Measurements from ENCODE around the gene AMDHD2.

Gene AMDHD2

DNA sequence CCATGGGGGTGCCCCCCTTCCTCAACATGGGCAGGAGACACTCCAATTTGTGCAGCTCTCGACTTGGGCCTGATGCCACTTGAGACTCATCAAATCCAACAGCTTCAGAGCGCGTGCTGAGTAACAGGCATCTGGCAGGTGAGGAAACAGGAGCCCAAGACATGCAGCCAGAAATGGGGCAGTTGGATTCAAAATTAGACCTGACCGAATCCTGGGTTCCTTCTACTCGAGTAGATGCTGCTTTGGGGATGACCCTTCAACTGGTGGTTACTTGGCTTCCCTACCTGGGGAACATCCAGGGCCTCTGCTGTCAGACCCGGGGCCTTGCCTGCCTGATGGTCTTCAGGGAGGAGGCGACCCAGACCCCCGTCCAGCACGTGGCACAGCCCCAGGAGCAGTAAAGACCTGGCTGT lies 49.6 kb upstream of the AMDHD2 start (continued):
- TF ChIP-seq ZNF169 (tag by site-specific recombination; IDR thresholded peaks at IDR 0.05) (no peak), KLF7 (tag by site-specific recombination; IDR thresholded peaks at IDR 0.05; ENCODE audit: borderline replicate concordance) (no peak), ZBTB17 (tag by site-specific recombination; IDR thresholded peaks at IDR 0.05) (peak; percentile 65), ZNF645 (tag by site-specific recombination; IDR thresholded peaks at IDR 0.05) (no peak), ZNF830 (tag by site-specific recombination; IDR thresholded peaks at IDR 0.05; ENCODE audit: low read depth) (no peak), ZNF747 (tag by site-specific recombination; IDR thresholded peaks at IDR 0.05) (no peak), ZNF561 (tag by site-specific recombination; IDR thresholded peaks at IDR 0.05; ENCODE audit: borderline replicate concordance) (no peak)
- TF ChIP-seq, protein P1, sequence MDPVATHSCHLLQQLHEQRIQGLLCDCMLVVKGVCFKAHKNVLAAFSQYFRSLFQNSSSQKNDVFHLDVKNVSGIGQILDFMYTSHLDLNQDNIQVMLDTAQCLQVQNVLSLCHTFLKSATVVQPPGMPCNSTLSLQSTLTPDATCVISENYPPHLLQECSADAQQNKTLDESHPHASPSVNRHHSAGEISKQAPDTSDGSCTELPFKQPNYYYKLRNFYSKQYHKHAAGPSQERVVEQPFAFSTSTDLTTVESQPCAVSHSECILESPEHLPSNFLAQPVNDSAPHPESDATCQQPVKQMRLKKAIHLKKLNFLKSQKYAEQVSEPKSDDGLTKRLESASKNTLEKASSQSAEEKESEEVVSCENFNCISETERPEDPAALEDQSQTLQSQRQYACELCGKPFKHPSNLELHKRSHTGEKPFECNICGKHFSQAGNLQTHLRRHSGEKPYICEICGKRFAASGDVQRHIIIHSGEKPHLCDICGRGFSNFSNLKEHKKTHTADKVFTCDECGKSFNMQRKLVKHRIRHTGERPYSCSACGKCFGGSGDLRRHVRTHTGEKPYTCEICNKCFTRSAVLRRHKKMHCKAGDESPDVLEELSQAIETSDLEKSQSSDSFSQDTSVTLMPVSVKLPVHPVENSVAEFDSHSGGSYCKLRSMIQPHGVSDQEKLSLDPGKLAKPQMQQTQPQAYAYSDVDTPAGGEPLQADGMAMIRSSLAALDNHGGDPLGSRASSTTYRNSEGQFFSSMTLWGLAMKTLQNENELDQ (tag by site-specific recombination; IDR thresholded peaks at IDR 0.05; ENCODE audit: low read depth), result no peak

DNA sequence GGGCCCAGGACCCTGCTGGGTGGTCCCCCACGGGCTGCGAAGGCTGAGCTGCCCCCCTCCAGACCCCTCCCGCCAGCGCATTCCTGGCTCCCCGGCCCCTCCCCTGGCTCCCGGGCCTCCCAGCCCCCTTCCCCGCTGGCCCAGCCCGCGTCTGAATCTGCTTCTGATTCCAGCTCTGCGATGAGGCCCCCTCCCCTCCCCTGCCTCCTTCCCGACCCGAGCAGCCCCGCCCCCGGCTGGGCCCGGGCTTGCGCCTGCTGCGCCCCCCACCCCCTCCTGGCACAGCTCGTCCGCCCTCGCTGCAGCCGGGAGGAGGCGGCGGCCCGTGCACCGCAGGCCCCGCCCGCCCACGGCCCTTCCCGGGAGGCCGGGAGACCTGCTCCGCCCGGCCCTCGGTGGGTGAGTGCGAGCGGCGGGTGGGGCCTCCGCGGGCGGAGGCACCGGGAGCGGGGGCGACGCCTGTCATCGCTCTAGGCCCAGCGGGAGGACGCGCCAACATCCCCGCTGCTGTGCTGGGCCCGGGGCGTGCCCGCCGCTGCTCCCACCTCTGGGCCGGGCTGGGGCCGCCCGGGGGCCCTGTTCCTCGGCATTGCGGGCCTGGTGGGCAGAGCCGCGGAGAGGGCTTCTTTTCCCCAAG lies 49.0 kb upstream of the AMDHD2 start, which contains the start of gene NTN3:
Gene NTN3, plus strand, starts transcription at position 282 of the 637 bp plus-strand sequence. CDS start 405 bp downstream, outside the sequence.
- no peaks in the 10 kb centered on the region for H3K36me3 ChIP-seq (ENCODE audit: control insufficient read depth in 2 of 2, insufficient read depth in 1 of 2, low read length in 2 of 2)
- H3K27ac ChIP-seq (ENCODE audit: extremely low read depth, low read depth, low read length), result peak within 1 kb of the TSS; percentile 49; the same call in 1 of the 2 replicates
- H3K4me1 ChIP-seq (ENCODE audit: control insufficient read depth, insufficient read depth, low read length), result peaks cover 29% of the 10 kb centered on the region
- H3K4me3 ChIP-seq (ENCODE audit: low read depth, low read length), result peak within 1 kb of the TSS; percentile 23
- H3K9me3 ChIP-seq (ENCODE audit: control insufficient read depth, insufficient read depth, low read depth, low read length), result no peaks in the 10 kb centered on the region
- ChIA-PET POLR2A (interaction anchor here (0.7 to 3.2 kb wide), 6 partner anchors 12 to 235 kb away, joined by 3 to 34 read pairs (median 4); partner anchors contain the start of genes DNASE1L2, ECI1 and TEDC2), CTCF (no interaction called here)
- TF ChIP-seq ZBTB8A (tag by site-specific recombination; IDR thresholded peaks at IDR 0.05) (peak; percentile 76; the same call in 1 of the 2 replicates), ZNF10 (tag by site-specific recombination; IDR thresholded peaks at IDR 0.05) (peak; percentile 5; the same call in 1 of the 2 replicates), KLF10 (tag by site-specific recombination; IDR thresholded peaks at IDR 0.05) (0 out of 2 replicates have a peak, but pooled peaks have one; percentile 45), ZBTB20 (tag by site-specific recombination; IDR thresholded peaks at IDR 0.05) (peak; percentile 88), PATZ1 (tag by site-specific recombination; IDR thresholded peaks at IDR 0.05) (0 out of 2 replicates have a peak, but pooled peaks have one; percentile 9), OSR2 (tag by site-specific recombination; IDR thresholded peaks at IDR 0.05) (peak; percentile 61; the same call in 1 of the 2 replicates), ZIC2 (tag by site-specific recombination; IDR thresholded peaks at IDR 0.05) (peak; percentile 49), ZSCAN30 (tag by site-specific recombination; IDR thresholded peaks at IDR 0.05) (peak; percentile 40; the same call in 1 of the 2 replicates), KLF1 (tag by site-specific recombination; IDR thresholded peaks at IDR 0.05) (peak; percentile 78), SCRT2 (tag by site-specific recombination; IDR thresholded peaks at IDR 0.05) (0 out of 2 replicates have a peak, but pooled peaks have one; percentile 8), ZNF645 (tag by site-specific recombination; IDR thresholded peaks at IDR 0.05) (no peak), ZNF184 (tag by site-specific recombination; IDR thresholded peaks at IDR 0.05) (peak; percentile 67), ZNF48 (tag by site-specific recombination; IDR thresholded peaks at IDR 0.05) (no peak), ZBTB26 (tag by site-specific recombination; optimal IDR thresholded peaks at IDR 0.05) (peak; percentile 64), ZNF837 (tag by site-specific recombination; IDR thresholded peaks at IDR 0.05) (no peak), ZNF398 (tag by site-specific recombination; IDR thresholded peaks at IDR 0.05) (peak; percentile 63)
- TF ChIP-seq, protein P2, sequence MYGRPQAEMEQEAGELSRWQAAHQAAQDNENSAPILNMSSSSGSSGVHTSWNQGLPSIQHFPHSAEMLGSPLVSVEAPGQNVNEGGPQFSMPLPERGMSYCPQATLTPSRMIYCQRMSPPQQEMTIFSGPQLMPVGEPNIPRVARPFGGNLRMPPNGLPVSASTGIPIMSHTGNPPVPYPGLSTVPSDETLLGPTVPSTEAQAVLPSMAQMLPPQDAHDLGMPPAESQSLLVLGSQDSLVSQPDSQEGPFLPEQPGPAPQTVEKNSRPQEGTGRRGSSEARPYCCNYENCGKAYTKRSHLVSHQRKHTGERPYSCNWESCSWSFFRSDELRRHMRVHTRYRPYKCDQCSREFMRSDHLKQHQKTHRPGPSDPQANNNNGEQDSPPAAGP (tag by site-specific recombination; IDR thresholded peaks at IDR 0.05), result peak; percentile 34; the same call in 1 of the 2 replicates
